HCT116 (cell line): ENCODE measurements around the gene HPN. TPM values are rescaled to one million over a fixed set of nuclear protein-coding genes. Genes with fewer than 3 reads are reported as not detected.

ENCODE experiments used
- ATAC-seq: fragments of 200-7000 bp; cut with Tn5 transposase; 2 replicates; pipeline ENCODE4 v1.9.1; 2020; ENCODE audit warnings: mild to moderate bottlenecking, moderate library complexity
- BruUV-seq: library from RNA; stranded (reverse); fragments of 400-500 nt; replicated peaks from 2 replicates; lab custom pipeline; 2021; lab: Mats Ljungman, UMichigan
- CTCF ChIA-PET: fragments of 300-600 bp; sonication (Branson Sonifier 250); formaldehyde crosslinking; loops from one replicate; lab custom pipeline; 2021; ENCODE audit warnings: antibody characterized with exemption; lab: Charles Lee
- POLR2A ChIA-PET: fragments of 300-600, 350-600 bp; sonication (Branson Sonifier 250); formaldehyde crosslinking; loops from one replicate; lab custom pipeline; 2021; ENCODE audit warnings: antibody characterized with exemption; lab: Charles Lee
- RAD21 ChIA-PET, 2 experiments: fragments of 300-600 bp; sonication (Branson Sonifier 250); formaldehyde crosslinking; loops; one replicate each; lab custom pipeline; 2023; ENCODE audit warnings: low total read pairs in 2 of 2; ENCODE audit not compliant: uncharacterized antibody in 2 of 2, unreplicated experiment in 2 of 2, low non-redundant PET in 1 of 2; lab: Charles Lee
- DNase-seq: peaks from one replicate; pipeline ENCODE4 v3.0.0-alpha.2; 2010; ENCODE audit warnings: low read depth, low spot score
- H2AFZ ChIP-seq: fragments of 200-600 bp; shearing (Covaris generic), sonication (generic); 2 replicates; pipeline ENCODE4 v1.6.1; 2017; ENCODE audit warnings: low read depth, mixed run types, mixed read lengths, antibody characterized with exemption, low read length; ENCODE audit not compliant: poor library complexity, severe bottlenecking
- H3K27ac ChIP-seq: 2 replicates; pipeline ENCODE4 v1.5.1; 2012; ENCODE audit warnings: low read depth, low read length
- H3K27me3 ChIP-seq: fragments of 200-600 bp; sonication (generic); 2 replicates; pipeline ENCODE4 v1.6.1; 2016; ENCODE audit warnings: mixed run types, low read length, mixed read lengths; ENCODE audit not compliant: insufficient read depth
- H3K36me3 ChIP-seq, 2 experiments: fragments of 200-500 bp in 1 of 2; fragments of 200-600 bp in 1 of 2; sonication (Bioruptor generic) in 1 of 2; sonication (generic) in 1 of 2; 2 replicates each; pipeline versions ENCODE4 v1.5.1 to v1.6.1; 2014 to 2016; ENCODE audit warnings: low read length in 2 of 2, inconsistent platforms in 1 of 2, mixed read lengths in 1 of 2, mixed run types in 1 of 2; ENCODE audit not compliant: insufficient read depth in 2 of 2, control insufficient read depth in 1 of 2
- H3K4me1 ChIP-seq, 2 experiments: fragments of 200-600 bp in 1 of 2; sonication (generic) in 1 of 2; 2 replicates each; pipeline versions ENCODE4 v1.5.1 to v1.6.1; 2012 to 2017; ENCODE audit warnings: low read length in 2 of 2, inconsistent platforms in 1 of 2, mild to moderate bottlenecking in 1 of 2, mixed read lengths in 1 of 2, mixed run types in 1 of 2, moderate library complexity in 1 of 2; ENCODE audit not compliant: insufficient read depth in 2 of 2, control insufficient read depth in 1 of 2
- H3K4me2 ChIP-seq: fragments of 200-600 bp; sonication (generic); 2 replicates; pipeline ENCODE4 v1.6.1; 2017; ENCODE audit warnings: mixed run types, low read length, mixed read lengths
- H3K4me3 ChIP-seq, 2 experiments: fragments of 200-600 bp in 1 of 2; sonication (generic) in 1 of 2; replicated peaks in 1 of 2; 2 replicates each; pipeline ENCODE4 v1.5.1; 2011 to 2016; ENCODE audit warnings: low read length in 2 of 2, control low read depth in 1 of 2, low read depth in 1 of 2, mild to moderate bottlenecking in 1 of 2, mixed read lengths in 1 of 2, mixed run types in 1 of 2
- H3K79me2 ChIP-seq: fragments of 200-600 bp; sonication (generic); 2 replicates; pipeline ENCODE4 v1.6.1; 2017; ENCODE audit warnings: mild to moderate bottlenecking, mixed run types, low read length, moderate library complexity, mixed read lengths; ENCODE audit not compliant: insufficient read depth
- H3K9ac ChIP-seq: fragments of 200-600 bp; sonication (generic); 2 replicates; pipeline ENCODE4 v1.6.1; 2016; ENCODE audit warnings: low read length, mixed read lengths
- H3K9me2 ChIP-seq: fragments of 200-600 bp; sonication (generic), shearing (Covaris generic); 2 replicates; pipeline ENCODE4 v1.6.1; 2017; ENCODE audit warnings: mixed run types, mild to moderate bottlenecking, moderate library complexity; ENCODE audit not compliant: insufficient read depth
- H3K9me3 ChIP-seq, 2 experiments: fragments of 200-500 bp in 1 of 2; fragments of 200-600 bp in 1 of 2; sonication (Bioruptor generic) in 1 of 2; sonication (generic) in 1 of 2; 2 replicates each; pipeline ENCODE4 v1.6.1; 2014 to 2017; ENCODE audit warnings: low read length in 2 of 2, mixed read lengths in 2 of 2, inconsistent platforms in 1 of 2, low read depth in 1 of 2, mild to moderate bottlenecking in 1 of 2, mixed run types in 1 of 2, moderate library complexity in 1 of 2; ENCODE audit not compliant: control insufficient read depth in 1 of 2, insufficient read depth in 1 of 2
- H4K20me1 ChIP-seq: fragments of 200-600 bp; sonication (generic), shearing (Covaris generic); 2 replicates; pipeline ENCODE4 v1.6.1; 2017; ENCODE audit warnings: mixed run types, mild to moderate bottlenecking, moderate library complexity; ENCODE audit not compliant: insufficient read depth
- CEBPB ChIP-seq: IDR thresholded peaks from 2 replicates; pipeline ENCODE4 v1.6.1; 2012; ENCODE audit warnings: low read depth
- CTCF ChIP-seq, 3 experiments: fragments of 200-600 bp in 1 of 3; sonication (generic) in 1 of 3; IDR thresholded peaks in 2 of 3; conservative IDR thresholded peaks in 1 of 3; 2 replicates each; pipeline ENCODE4 v1.5.1; 2012 to 2017; ENCODE audit warnings: low read depth in 2 of 3, low read length in 2 of 3, antibody characterized with exemption in 1 of 3, borderline replicate concordance in 1 of 3, control low read depth in 1 of 3, mild to moderate bottlenecking in 1 of 3, mixed read lengths in 1 of 3, mixed run types in 1 of 3, moderate library complexity in 1 of 3; ENCODE audit not compliant: insufficient read depth in 1 of 3
- ELF1 ChIP-seq: IDR thresholded peaks from 2 replicates; pipeline ENCODE4 v1.6.1; 2012; ENCODE audit warnings: low read depth, borderline replicate concordance
- EZH2phosphoT487 ChIP-seq: fragments of 200-600 bp; IDR thresholded peaks from 2 replicates; pipeline ENCODE4 v1.6.1; 2018; ENCODE audit warnings: antibody characterized with exemption, borderline replicate concordance
- FOSL1 ChIP-seq: IDR thresholded peaks from 2 replicates; pipeline ENCODE4 v1.6.1; 2012; ENCODE audit warnings: low read depth
- MAX ChIP-seq: IDR thresholded peaks from 2 replicates; pipeline ENCODE4 v1.6.1; 2012
- POLR2A ChIP-seq: IDR thresholded peaks from 2 replicates; pipeline ENCODE4 v1.7.0; 2011; ENCODE audit warnings: borderline replicate concordance; ENCODE audit not compliant: insufficient read depth, insufficient read length; ENCODE audit errors: extremely low read depth
- SIN3A ChIP-seq: IDR thresholded peaks from 2 replicates; pipeline ENCODE4 v1.6.1; 2012; ENCODE audit warnings: low read depth
- SRF ChIP-seq: IDR thresholded peaks from 2 replicates; pipeline ENCODE4 v1.6.1; 2012; ENCODE audit warnings: low read depth
- ZBTB33 ChIP-seq: IDR thresholded peaks from 2 replicates; pipeline ENCODE4 v1.6.1; 2011; ENCODE audit warnings: mild to moderate bottlenecking, low read length, moderate library complexity; ENCODE audit not compliant: insufficient replicate concordance; ENCODE audit errors: extremely low read depth
- ZFX ChIP-seq: fragments of 450-650 bp; IDR thresholded peaks from 2 replicates; pipeline ENCODE4 v1.6.1; 2017
- ZNF274 ChIP-seq: fragments of 200-500 bp; sonication (Bioruptor generic); IDR thresholded peaks from 2 replicates; pipeline ENCODE4 v1.6.1; 2014; ENCODE audit warnings: mild to moderate bottlenecking, low read depth, low read length, inconsistent platforms
- intact Hi-C: fragments of 100-400 bp; cut with micrococcal nuclease; formaldehyde crosslinking; loops from 2 replicates; pipeline ENCODE4 v1.10.0; 2022
- total RNA-seq: library from RNA; stranded (reverse); gene quantifications from one replicate; pipeline ENCODE4 v1.2.1, GENCODE V29; 2021; ENCODE audit not compliant: unreplicated experiment

The HPN gene
- total RNA-seq, 1 experiment from 2014 or later, result 0.32 TPM

- Histone ChIP-seq H3K27me3 (no peaks in the 10 kb centered on the region), H3K4me1 (peaks cover 3 to 4% of the 10 kb centered on the region in 2 experiments; a peak in 3 of 4 replicates), H3K9me3 (peaks cover 0 to 5% of the 10 kb centered on the region in 2 experiments; a peak in 1 of 4 replicates), H3K4me2 (no peak overlapping the region), H3K9me2 (no peaks in the 10 kb centered on the region), H2AFZ (no peak overlapping the region), H3K79me2 (no peaks in the 10 kb centered on the region), H3K9ac (no peak overlapping the region), H3K27ac (no peak overlapping the region), H4K20me1 (no peaks in the 10 kb centered on the region), H3K4me3 (no peak overlapping the region), H3K36me3 (no peaks in the 10 kb centered on the region)
- no TSS peak for BruUV-seq
- DNase-seq, result no peak
- ChIA-PET RAD21 (no interaction called here), POLR2A (no interaction called here), CTCF (no interaction called here)
- TF ChIP-seq POLR2A (no peak), ZBTB33 (no peak), CTCF (IDR thresholded peaks at IDR 0.05 in 2 of 3, conservative IDR thresholded peaks at IDR 0.05 in 1 of 3; ENCODE audit: borderline replicate concordance in 1 of 3, insufficient read depth in 1 of 3, low read depth in 2 of 3, low read length in 2 of 3) (no peak), EZH2phosphoT487 (no peak)
- ATAC-seq, result no peak
- intact Hi-C loops, result no loop called here
Measured at GRCh38 chr19:35073516-35073915, 32.0 kb downstream of the HPN start.

- H3K79me2 ChIP-seq, result no peaks in the 10 kb centered on the region
- no peak overlapping the region for H3K4me2 ChIP-seq
- ChIA-PET POLR2A (no interaction called here), CTCF (no interaction called here), RAD21 (no interaction called here)
- no peaks in the 10 kb centered on the region for H4K20me1 ChIP-seq
- no peak overlapping the region for H3K27ac ChIP-seq
- BruUV-seq, result no TSS peak
- H3K4me1 ChIP-seq, result no peaks in the 10 kb centered on the region; a peak in 1 of 4 replicates
- H2AFZ ChIP-seq, result no peak overlapping the region
- no peak overlapping the region for H3K9ac ChIP-seq
- no peak for ATAC-seq
- peaks cover 0 to 5% of the 10 kb centered on the region in 2 experiments; a peak in 1 of 4 replicates for H3K9me3 ChIP-seq
- H3K9me2 ChIP-seq, result no peaks in the 10 kb centered on the region
- no peak overlapping the region for H3K4me3 ChIP-seq
- no peaks in the 10 kb centered on the region for H3K27me3 ChIP-seq
- intact Hi-C loops, result no loop called here
- H3K36me3 ChIP-seq, result no peaks in the 10 kb centered on the region
- no peak for DNase-seq
- no peak for TF ChIP-seq ZFX
- no peak for TF ChIP-seq ZNF274
- TF ChIP-seq ELF1, result no peak
- no peak for TF ChIP-seq CEBPB
- TF ChIP-seq MAX, result no peak
- no peak for TF ChIP-seq SRF
- TF ChIP-seq SIN3A, result no peak
- no peak for TF ChIP-seq FOSL1
- TF ChIP-seq CTCF (IDR thresholded peaks at IDR 0.05 in 2 of 3, conservative IDR thresholded peaks at IDR 0.05 in 1 of 3; ENCODE audit: borderline replicate concordance in 1 of 3, insufficient read depth in 1 of 3, low read depth in 2 of 3, low read length in 2 of 3), result no peak
Measured at GRCh38 chr19:35073941-35074340, 32.4 kb downstream of the HPN start.
